Natural killer cell (primary cell): Measurements from ENCODE around the gene ATXN7L3. TPM values are rescaled to one million over a fixed set of nuclear protein-coding genes. Genes with fewer than 3 reads are reported as not detected.
A peak's percentile ranks its signal among the peaks of the same experiment; 100 is the strongest.

Experiments used
- ATAC-seq, 3 donors: fragments of 150-1000 bp in 2 of 3; fragments of 200-7000 bp in 1 of 3; cut with Tn5 transposase; 1 replicate in 1 of 3; 2 replicates in 2 of 3; pipeline ENCODE4 v1.10.0; 2021; ENCODE audit warnings: mild to moderate bottlenecking in 2 of 3, moderate library complexity in 2 of 3
- DNase-seq, 2 donors: peaks; one replicate each; pipeline versions ENCODE4 v3.0.0 to v3.0.0-alpha.2; 2013 to 2021; ENCODE audit warnings: mixed read lengths in 1 of 2
- H3K27ac ChIP-seq: one replicate; pipeline ENCODE4 v1.5.1; 2013; ENCODE audit warnings: mild to moderate bottlenecking, low read length
- H3K27me3 ChIP-seq: one replicate; pipeline ENCODE4 v1.6.1; 2013; ENCODE audit warnings: low read length; ENCODE audit not compliant: control insufficient read depth, insufficient read depth
- H3K36me3 ChIP-seq: one replicate; pipeline ENCODE4 v1.6.1; 2013; ENCODE audit warnings: low read length; ENCODE audit not compliant: control insufficient read depth, insufficient read depth
- H3K4me1 ChIP-seq: one replicate; pipeline ENCODE4 v1.6.1; 2013; ENCODE audit warnings: low read length; ENCODE audit not compliant: control insufficient read depth, insufficient read depth
- H3K4me3 ChIP-seq: one replicate; pipeline ENCODE4 v1.5.1; 2013; ENCODE audit warnings: low read length
- H3K9me3 ChIP-seq: one replicate; pipeline ENCODE4 v1.6.1; 2013; ENCODE audit warnings: low read length; ENCODE audit not compliant: control insufficient read depth, insufficient read depth
- H3K27ac Mint-ChIP-seq, 2 donors: one replicate each; pipeline ENCODE4 v1.8.0; 2022; ENCODE audit warnings: mild to moderate bottlenecking in 2 of 2, mixed read lengths in 2 of 2, moderate library complexity in 1 of 2
- H3K27me3 Mint-ChIP-seq, 2 donors: one replicate each; pipeline ENCODE4 v1.8.0; 2022; ENCODE audit warnings: low read depth in 2 of 2, mixed read lengths in 2 of 2
- H3K36me3 Mint-ChIP-seq: one replicate; pipeline ENCODE4 v1.8.0; 2022; ENCODE audit warnings: mixed read lengths
- H3K4me1 Mint-ChIP-seq, 2 donors: one replicate each; pipeline ENCODE4 v1.8.0; 2022; ENCODE audit warnings: mixed read lengths in 2 of 2
- H3K4me3 Mint-ChIP-seq: one replicate; pipeline ENCODE4 v1.8.0; 2022; ENCODE audit warnings: mild to moderate bottlenecking, moderate library complexity, mixed read lengths
- H3K9me3 Mint-ChIP-seq, 2 donors: one replicate each; pipeline ENCODE4 v1.8.0; 2022; ENCODE audit warnings: mixed read lengths in 2 of 2
- CTCF ChIP-seq: fragments of 200-600 bp; IDR thresholded peaks from one replicate; pipeline ENCODE4 v1.8.0; 2022; ENCODE audit warnings: antibody characterized with exemption
- WGBS: methylation state at CpG from one replicate; pipeline ENCODE4 v1.1.7; 2013; ENCODE audit warnings: missing lambda C conversion rate; ENCODE audit not compliant: insufficient coverage; 5-methylcytosine and 5-hydroxymethylcytosine counted together
- intact Hi-C: fragments of 100-400 bp; cut with micrococcal nuclease; formaldehyde crosslinking; loops from one replicate; pipeline ENCODE4 v1.14.2; 2022
- total RNA-seq, 4 donors: library from RNA; stranded (reverse); fragments of 120-200 nt in 1 of 4; gene quantifications; one replicate each; pipeline versions ENCODE4 v1.2.3 to v1.2.4, GENCODE V29; 2013 to 2022

ATXN7L3 gene
- total RNA-seq, 3 donors from 2014 or later (not counting 1 experiment from before 2014, with no cell fraction given): 87.6 to 112 (median 109) TPM

- no peaks in the 10 kb centered on the region for H3K27me3 Mint-ChIP-seq
- peak overlapping the region; percentile 60 for H3K4me3 ChIP-seq
- WGBS: under 1% methylated on average over 52 of the region's 54 CpGs
- TF ChIP-seq CTCF: no peak
- DNase-seq (peak; percentile 63 to 82), ATAC-seq (peak; percentile 32 to 51 (median 36))
- peaks cover 39% of the 10 kb centered on the region for H3K4me1 ChIP-seq
- no peaks in the 10 kb centered on the region for H3K9me3 Mint-ChIP-seq
- no peaks in the 10 kb centered on the region for H3K36me3 Mint-ChIP-seq
- H3K27ac Mint-ChIP-seq: peak overlapping the region; percentile 93 to 98
- H3K27ac ChIP-seq: peak overlapping the region; percentile 81
- H3K36me3 ChIP-seq: peaks cover 7% of the 10 kb centered on the region
- intact Hi-C loops: no loop called here
- peak overlapping the region; percentile 99 for H3K4me3 Mint-ChIP-seq
- peaks cover 32 to 41% of the 10 kb centered on the region in 2 donors for H3K4me1 Mint-ChIP-seq
- no peaks in the 10 kb centered on the region for H3K9me3 ChIP-seq
- no peaks in the 10 kb centered on the region for H3K27me3 ChIP-seq
These were observed 21.6 kb upstream of the ATXN7L3 start for GRCh38 chr17:44221084-44221861.

GRCh38 chr17:44220213-44221083 lies 20.8 kb upstream of the ATXN7L3 start:
- Histone ChIP-seq H3K9me3 (no peaks in the 10 kb centered on the region), H3K27me3 (no peaks in the 10 kb centered on the region), H3K4me3 (peak overlapping the region; percentile 60), H3K27ac (peak overlapping the region; percentile 82), H3K4me1 (peaks cover 47% of the 10 kb centered on the region), H3K36me3 (peaks cover 15% of the 10 kb centered on the region)
- H3K9me3 Mint-ChIP-seq: no peaks in the 10 kb centered on the region
- intact Hi-C loops: no loop called here
- WGBS: under 1% methylated on average over 108 of the region's 108 CpGs
- no peak for TF ChIP-seq CTCF
- DNase-seq (peak; percentile 58 to 78), ATAC-seq (peak; percentile 19 to 45 (median 28))
- no peaks in the 10 kb centered on the region for H3K36me3 Mint-ChIP-seq
- H3K27me3 Mint-ChIP-seq: no peaks in the 10 kb centered on the region
- H3K4me3 Mint-ChIP-seq: peak overlapping the region; percentile 99
- H3K4me1 Mint-ChIP-seq: peaks cover 32 to 41% of the 10 kb centered on the region in 2 donors
- peak overlapping the region; percentile 93 to 98 for H3K27ac Mint-ChIP-seq

GRCh38 chr17:44219616-44220212 lies 20.0 kb upstream of the ATXN7L3 start, which contains the start of gene UBTF:
Gene UBTF (minus strand): TSS chr17:44219675. CDS start chr17:44218229, 1,446 bp downstream.
- Histone ChIP-seq H3K27ac (peak within 1 kb of the TSS; percentile 82), H3K9me3 (no peaks in the 10 kb centered on the region), H3K27me3 (no peaks in the 10 kb centered on the region), H3K4me3 (peak within 1 kb of the TSS; percentile 60), H3K4me1 (peaks cover 54% of the 10 kb centered on the region), H3K36me3 (peaks cover 23% of the 10 kb centered on the region)
- Mint-ChIP-seq H3K27me3 (no peaks in the 10 kb centered on the region), H3K36me3 (no peaks in the 10 kb centered on the region), H3K9me3 (no peaks in the 10 kb centered on the region), H3K4me1 (peaks cover 35 to 45% of the 10 kb centered on the region in 2 donors), H3K27ac (peak within 1 kb of the TSS; percentile 93 to 98), H3K4me3 (peak within 1 kb of the TSS; percentile 97)
- WGBS: under 1% methylated on average over 74 of the region's 76 CpGs
- intact Hi-C loops: loop anchor here (2.0 to 10.0 kb wide), 2 partner anchors 33 to 285 kb away; partner anchors contain the start of genes GPATCH8 and TMUB2
- TF ChIP-seq CTCF: no peak
- DNase-seq (peak; percentile 68 to 87), ATAC-seq (peak; percentile 29 to 48 (median 37))
